HepG2 (cell line): ENCODE data around the gene ARPC1B. TPM values are rescaled to one million over a fixed set of nuclear protein-coding genes. Genes with fewer than 3 reads are reported as not detected.

Experiments
- CERS6 ChIP-seq: sonication (generic); formaldehyde crosslinking; IDR thresholded peaks from 2 replicates; pipeline ENCODE4 v1.5.0; 2020; ENCODE audit warnings: missing genetic modification reagents
- ERF ChIP-seq: IDR thresholded peaks from 2 replicates; pipeline ENCODE4 v1.6.1; 2018; ENCODE audit warnings: missing biosample characterization, missing genetic modification reagents
- ETV5 ChIP-seq: IDR thresholded peaks from 2 replicates; pipeline ENCODE4 v1.6.1; 2018; ENCODE audit warnings: missing biosample characterization, missing genetic modification reagents, inconsistent platforms, borderline replicate concordance
- KAT7 ChIP-seq: IDR thresholded peaks from 2 replicates; pipeline ENCODE4 v1.6.1; 2018; ENCODE audit warnings: borderline replicate concordance, missing compliant biosample characterization
- PLRG1 ChIP-seq: fragments of 450-650 bp; conservative IDR thresholded peaks from 2 replicates; pipeline ENCODE4 v1.6.1; 2016
- POLR2AphosphoS2 ChIP-seq: IDR thresholded peaks from 2 replicates; pipeline ENCODE4 v1.6.1; 2011; ENCODE audit warnings: low read depth, low read length, improper control_type of control experiment
- RFXAP ChIP-seq: sonication (generic); formaldehyde crosslinking; IDR thresholded peaks from 2 replicates; pipeline ENCODE4 v1.4.0; 2020; ENCODE audit warnings: missing genetic modification reagents, borderline replicate concordance
- SAP130 ChIP-seq: IDR thresholded peaks from 2 replicates; pipeline ENCODE4 v1.6.1; 2016; ENCODE audit warnings: low read depth
- ZBTB10 ChIP-seq: sonication (generic); formaldehyde crosslinking; IDR thresholded peaks from 2 replicates; pipeline ENCODE4 v1.4.0; 2020; ENCODE audit warnings: missing genetic modification reagents, borderline replicate concordance
- ZBTB26 ChIP-seq: IDR thresholded peaks from 2 replicates; pipeline ENCODE4 v1.6.1; 2016; ENCODE audit warnings: missing compliant biosample characterization, missing genetic modification reagents, borderline replicate concordance
- ZC3H13 ChIP-seq: sonication (generic); formaldehyde crosslinking; IDR thresholded peaks from 2 replicates; pipeline ENCODE4 v1.8.1; 2023; ENCODE audit warnings: mild to moderate bottlenecking, missing genetic modification reagents, moderate library complexity
- ZHX2 ChIP-seq, 2 experiments: sonication (generic) in 1 of 2; formaldehyde crosslinking in 1 of 2; IDR thresholded peaks; 2 replicates each; pipeline versions ENCODE4 v1.6.1 to v1.9.0; 2014 to 2022; ENCODE audit warnings: antibody characterized with exemption in 1 of 2, borderline replicate concordance in 1 of 2, inconsistent platforms in 1 of 2, low read depth in 1 of 2, missing genetic modification reagents in 1 of 2
- ZNF18 ChIP-seq: sonication (generic); formaldehyde crosslinking; IDR thresholded peaks from 2 replicates; pipeline ENCODE4 v1.8.0; 2022; ENCODE audit warnings: mild to moderate bottlenecking, missing genetic modification reagents; ENCODE audit not compliant: insufficient replicate concordance
- ZSCAN30 ChIP-seq: sonication (generic); formaldehyde crosslinking; IDR thresholded peaks from 2 replicates; pipeline ENCODE4 v1.5.0; 2020; ENCODE audit warnings: mild to moderate bottlenecking, missing genetic modification reagents
- polyA plus RNA-seq, 8 experiments: library from polyadenylated mRNA; depleted of rRNA in 3 of 8; stranded (reverse) in 7 of 8; unstranded in 1 of 8; fragments of >200 nt; fragmentation: Illumina TruSeq in 4 of 8; extraction: Trizol in 4 of 8; gene quantifications; 2 replicates each; pipeline versions ENCODE4 v1.2.1 to v1.2.3, GENCODE V29; 2011 to 2016; ENCODE audit warnings: low read depth in 4 of 8, missing spikeins in 1 of 8, mixed read lengths in 1 of 8; ENCODE audit not compliant: insufficient read depth in 1 of 8
- total RNA-seq, 5 experiments: library from RNA; depleted of rRNA; stranded (reverse); fragments of >200 nt; fragmentation: Illumina TruSeq; extraction: Trizol; gene quantifications; 2 replicates each; pipeline ENCODE4 v1.2.3, GENCODE V29; 2016; ENCODE audit warnings: low read depth in 1 of 5

The ARPC1B gene
- total and polyA plus RNA-seq, 2 of the 13 experiments (the other 11 are each of a cell fraction or from before 2014, with no cell fraction given) = 72.9 to 89.1 TPM

- TF ChIP-seq ZBTB10 = no peak
- no peak for TF ChIP-seq ZHX2 (IDR thresholded peaks at IDR 0.05; ENCODE audit: low read depth)
- no peak for TF ChIP-seq ZHX2 (CRISPR knock-in tag; IDR thresholded peaks at IDR 0.05; ENCODE audit: borderline replicate concordance)
- peak; percentile 72 for TF ChIP-seq ERF (CRISPR knock-in tag)
- TF ChIP-seq ZBTB26 = no peak
- no peak for TF ChIP-seq ZSCAN30
- TF ChIP-seq ETV5 (CRISPR knock-in tag) = no peak; the same call in 1 of the 2 replicates
- TF ChIP-seq ZNF18 (CRISPR knock-in tag) = no peak
- TF ChIP-seq RFXAP = peak; percentile 34; the same call in 1 of the 2 replicates
- TF ChIP-seq SAP130 = peak; percentile 62
- no peak for TF ChIP-seq POLR2AphosphoS2
- TF ChIP-seq KAT7 (CRISPR knock-in tag) = 0 out of 2 replicates have a peak, but pooled peaks have one; percentile 22
- no peak for TF ChIP-seq ZC3H13 (CRISPR knock-in tag)
- TF ChIP-seq PLRG1 = no peak
- TF ChIP-seq CERS6 (CRISPR knock-in tag) = no peak
These were observed at the start of gene ARPC1B (continued) for GRCh38 chr7:99374111-99375064.
